Measurements from ENCODE around the gene PHLDB3. TPM values are rescaled to one million over a fixed set of nuclear protein-coding genes. Genes with fewer than 3 reads are reported as not detected.
A peak's percentile ranks its signal among the peaks of the same experiment; 100 is the strongest.

The PHLDB3 gene
- total and polyA plus RNA-seq, 2 experiments from 2014 or later, result 22.2 to 23.4 TPM

- Histone ChIP-seq H3K4me1 (ENCODE audit: insufficient read depth) (peaks cover 10% of the 10 kb centered on the region), H3K36me3 (replicated peaks; ENCODE audit: insufficient read depth, low read depth) (no peaks in the 10 kb centered on the region), H4K20me1 (ENCODE audit: insufficient read depth, poor library complexity, severe bottlenecking) (no peaks in the 10 kb centered on the region), H3K9me3 (ENCODE audit: low read depth) (no peaks in the 10 kb centered on the region), H2AFZ (no peak overlapping the region), H3K27me3 (no peaks in the 10 kb centered on the region), H3K79me2 (peaks cover 12% of the 10 kb centered on the region), H3K9me2 (replicated peaks; ENCODE audit: insufficient read depth) (no peaks in the 10 kb centered on the region), H3K27ac (no peak overlapping the region), H3K4me2 (no peak overlapping the region), H3K4me3 (no peak overlapping the region)
- no peak for DNase-seq (ENCODE audit: low spot score)
- no peak for TF ChIP-seq EZH2 (IDR thresholded peaks at IDR 0.05; ENCODE audit: borderline replicate concordance)
- TF ChIP-seq CTCF (IDR thresholded peaks at IDR 0.05; ENCODE audit: poor library complexity), result no peak
- TF ChIP-seq EZH2phosphoT487 (IDR thresholded peaks at IDR 0.05; ENCODE audit: low read depth, severe bottlenecking, unreplicated experiment), result no peak
- WGBS (ENCODE audit: low lambda C conversion rate, missing lambda C conversion rate), result 89% methylated on average over 5 of the region's 5 CpGs
Measured at GRCh38 chr19:43505941-43506340, 1.4 kb upstream of the PHLDB3 start.

GRCh38 chr19:43505186-43505456, 575 bp upstream of the PHLDB3 start:
- H3K4me2 ChIP-seq, result peak overlapping the region; percentile 91
- H4K20me1 ChIP-seq (ENCODE audit: insufficient read depth, poor library complexity, severe bottlenecking), result no peaks in the 10 kb centered on the region
- no peaks in the 10 kb centered on the region for H3K36me3 ChIP-seq (replicated peaks; ENCODE audit: insufficient read depth, low read depth)
- H2AFZ ChIP-seq, result no peak overlapping the region
- TF ChIP-seq EZH2phosphoT487 (IDR thresholded peaks at IDR 0.05; ENCODE audit: low read depth, severe bottlenecking, unreplicated experiment), result no peak
- TF ChIP-seq CTCF (IDR thresholded peaks at IDR 0.05; ENCODE audit: poor library complexity), result no peak
- no peak for TF ChIP-seq EZH2 (IDR thresholded peaks at IDR 0.05; ENCODE audit: borderline replicate concordance)
- no peaks in the 10 kb centered on the region for H3K9me2 ChIP-seq (replicated peaks; ENCODE audit: insufficient read depth)
- H3K4me1 ChIP-seq (ENCODE audit: insufficient read depth), result peaks cover 10% of the 10 kb centered on the region
- H3K27me3 ChIP-seq, result no peaks in the 10 kb centered on the region
- no peak for DNase-seq (ENCODE audit: low spot score)
- WGBS (ENCODE audit: low lambda C conversion rate, missing lambda C conversion rate), result 84% methylated on average over 3 of the region's 3 CpGs
- peaks cover 12% of the 10 kb centered on the region for H3K79me2 ChIP-seq
- no peaks in the 10 kb centered on the region for H3K9me3 ChIP-seq (ENCODE audit: low read depth)
- H3K27ac ChIP-seq, result peak overlapping the region; percentile 91
- no peak overlapping the region for H3K4me3 ChIP-seq

- H3K9me3 ChIP-seq (ENCODE audit: low read depth), result no peaks in the 10 kb centered on the region
- H3K4me3 ChIP-seq, result peak overlapping the region; percentile 50
- TF ChIP-seq EZH2 (IDR thresholded peaks at IDR 0.05; ENCODE audit: borderline replicate concordance) (no peak), EZH2phosphoT487 (IDR thresholded peaks at IDR 0.05; ENCODE audit: low read depth, severe bottlenecking, unreplicated experiment) (no peak), CTCF (IDR thresholded peaks at IDR 0.05; ENCODE audit: poor library complexity) (peak; percentile 41)
- 2% methylated on average over 55 of the region's 64 CpGs for WGBS (ENCODE audit: low lambda C conversion rate, missing lambda C conversion rate)
- peak overlapping the region; percentile 91 for H3K4me2 ChIP-seq
- H3K9me2 ChIP-seq (replicated peaks; ENCODE audit: insufficient read depth), result no peaks in the 10 kb centered on the region
- H2AFZ ChIP-seq, result peak overlapping the region; percentile 82
- no peaks in the 10 kb centered on the region for H3K36me3 ChIP-seq (replicated peaks; ENCODE audit: insufficient read depth, low read depth)
- peak; percentile 99 for DNase-seq (ENCODE audit: low spot score)
- peaks cover 12% of the 10 kb centered on the region for H3K79me2 ChIP-seq
- H4K20me1 ChIP-seq (ENCODE audit: insufficient read depth, poor library complexity, severe bottlenecking), result no peaks in the 10 kb centered on the region
- no peaks in the 10 kb centered on the region for H3K27me3 ChIP-seq
- peaks cover 19% of the 10 kb centered on the region for H3K4me1 ChIP-seq (ENCODE audit: insufficient read depth)
- peak overlapping the region; percentile 91 for H3K27ac ChIP-seq
Measured at GRCh38 chr19:43503501-43504425, 783 bp downstream of the PHLDB3 start.

All from hepatocyte (in vitro differentiated cells).